ENCODE data around the gene MUCL1. TPM values are rescaled to one million over a fixed set of nuclear protein-coding genes. Genes with fewer than 3 reads are reported as not detected.

MUCL1 gene
- total and polyA plus RNA-seq, 4 donors, result not detected

DNA sequence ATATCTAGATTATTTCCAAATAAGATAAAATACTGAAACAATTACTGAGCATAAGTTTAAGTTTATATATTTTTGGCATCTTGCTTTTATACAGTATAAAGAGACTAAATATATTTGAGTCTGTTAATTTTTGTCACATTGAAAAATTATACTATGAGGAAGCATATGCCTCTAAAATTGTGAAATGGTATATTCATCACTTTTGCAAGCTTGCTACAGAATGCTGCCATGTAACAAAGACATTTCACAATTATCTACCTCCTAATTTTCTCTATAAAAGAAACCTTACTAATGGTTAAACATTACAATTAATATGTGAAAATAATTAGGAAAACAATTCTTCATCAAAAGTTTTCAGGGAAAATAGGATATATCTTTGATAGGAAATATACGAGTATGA, 22.7 kb upstream of the MUCL1 start:
- no peaks in the 10 kb centered on the region for H3K36me3 ChIP-seq (ENCODE audit: control insufficient read depth in 4 of 4, insufficient read depth in 3 of 4, low read depth in 1 of 4, low read length in 3 of 4)
- TF ChIP-seq YY1 (IDR thresholded peaks at IDR 0.05) (no peak), REST (IDR thresholded peaks at IDR 0.05) (no peak), HNF4G (IDR thresholded peaks at IDR 0.05) (no peak), GABPA (IDR thresholded peaks at IDR 0.05 in 1 of 2, conservative IDR thresholded peaks at IDR 0.05 in 1 of 2) (no peak), JUND (IDR thresholded peaks at IDR 0.05) (no peak), RAD21 (IDR thresholded peaks at IDR 0.05) (no peak), FOXA1 (IDR thresholded peaks at IDR 0.05) (no peak), EGR1 (IDR thresholded peaks at IDR 0.05; ENCODE audit: low read depth in 2 of 2) (no peak), RXRA (IDR thresholded peaks at IDR 0.05) (no peak), ZBTB33 (IDR thresholded peaks at IDR 0.05) (no peak), TAF1 (conservative IDR thresholded peaks at IDR 0.05) (no peak), HNF4A (conservative IDR thresholded peaks at IDR 0.05) (no peak), NR2F2 (IDR thresholded peaks at IDR 0.05) (no peak)
- TF ChIP-seq, protein P1, sequence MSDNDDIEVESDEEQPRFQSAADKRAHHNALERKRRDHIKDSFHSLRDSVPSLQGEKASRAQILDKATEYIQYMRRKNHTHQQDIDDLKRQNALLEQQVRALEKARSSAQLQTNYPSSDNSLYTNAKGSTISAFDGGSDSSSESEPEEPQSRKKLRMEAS (IDR thresholded peaks at IDR 0.05), result no peak
- TF ChIP-seq, protein P2, sequence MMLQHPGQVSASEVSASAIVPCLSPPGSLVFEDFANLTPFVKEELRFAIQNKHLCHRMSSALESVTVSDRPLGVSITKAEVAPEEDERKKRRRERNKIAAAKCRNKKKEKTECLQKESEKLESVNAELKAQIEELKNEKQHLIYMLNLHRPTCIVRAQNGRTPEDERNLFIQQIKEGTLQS (IDR thresholded peaks at IDR 0.05), result no peak
- no peak overlapping the region for H3K9ac ChIP-seq (ENCODE audit: low read depth in 1 of 2, low read length in 2 of 2)
- no peak overlapping the region for H3K4me3 ChIP-seq (ENCODE audit: low read depth in 1 of 3, low read length in 3 of 3)
- no peaks in the 10 kb centered on the region for H3K4me1 ChIP-seq (ENCODE audit: control insufficient read depth in 4 of 4, insufficient read depth in 4 of 4, low read length in 3 of 4)
- DNase-seq (ENCODE audit: low spot score), result no peak
- H3K9me3 ChIP-seq (ENCODE audit: control insufficient read depth in 4 of 4, low read length in 3 of 4), result no peaks in the 10 kb centered on the region
- H3K27me3 ChIP-seq (ENCODE audit: control insufficient read depth in 4 of 4, insufficient read depth in 4 of 4, low read length in 3 of 4), result no peaks in the 10 kb centered on the region
- no peak overlapping the region for H3K27ac ChIP-seq (ENCODE audit: low read depth in 1 of 2, low read length in 2 of 2)
- 87% methylated on average over 1 of the region's 1 CpG for WGBS

DNA sequence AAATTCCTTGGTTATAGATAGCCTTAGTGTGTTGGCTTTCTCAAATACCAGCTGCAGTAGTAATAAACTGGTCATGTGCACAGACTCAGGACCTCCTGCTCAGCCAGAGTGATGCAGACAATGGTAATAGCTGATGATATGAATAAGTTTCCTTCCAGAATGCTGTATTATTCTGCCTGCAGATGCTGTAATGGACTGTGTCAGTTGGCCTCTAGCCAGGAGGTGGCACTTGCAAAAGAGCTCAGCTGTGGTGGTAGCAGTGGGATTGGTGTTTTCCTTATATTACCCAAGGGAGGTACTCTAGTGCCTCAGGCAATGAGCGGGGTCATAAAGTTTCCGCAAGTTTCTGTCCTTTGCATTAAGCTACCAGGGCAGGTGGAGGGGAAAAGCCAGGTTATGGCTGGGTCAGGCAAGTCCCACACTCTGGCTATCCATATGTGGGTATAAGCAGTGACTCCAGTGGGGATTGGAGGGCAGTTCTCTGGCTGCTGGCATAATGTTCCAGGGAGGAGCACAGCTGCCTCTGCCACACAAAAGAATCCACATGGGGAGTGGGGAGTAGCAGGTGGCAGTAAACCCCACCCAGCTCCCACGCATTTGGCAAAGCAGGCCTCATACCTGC, 14.0 kb upstream of the MUCL1 start:
- 83% methylated on average over 3 of the region's 3 CpGs for WGBS
- no peak overlapping the region for H3K4me3 ChIP-seq (ENCODE audit: low read depth in 1 of 3, low read length in 3 of 3)
- no peaks in the 10 kb centered on the region for H3K36me3 ChIP-seq (ENCODE audit: control insufficient read depth in 4 of 4, insufficient read depth in 3 of 4, low read depth in 1 of 4, low read length in 3 of 4)
- DNase-seq (ENCODE audit: low spot score), result no peak
- no peaks in the 10 kb centered on the region for H3K4me1 ChIP-seq (ENCODE audit: control insufficient read depth in 4 of 4, insufficient read depth in 4 of 4, low read length in 3 of 4)
- H3K27ac ChIP-seq (ENCODE audit: low read depth in 1 of 2, low read length in 2 of 2), result no peak overlapping the region
- H3K9me3 ChIP-seq (ENCODE audit: control insufficient read depth in 4 of 4, low read length in 3 of 4), result peaks cover 0 to 5% (median 0%) of the 10 kb centered on the region in 4 donors
- H3K9ac ChIP-seq (ENCODE audit: low read depth in 1 of 2, low read length in 2 of 2), result no peak overlapping the region
- no peaks in the 10 kb centered on the region for H3K27me3 ChIP-seq (ENCODE audit: control insufficient read depth in 4 of 4, insufficient read depth in 4 of 4, low read length in 3 of 4)
- no peak for TF ChIP-seq JUND (IDR thresholded peaks at IDR 0.05)
- no peak for TF ChIP-seq FOXA1 (IDR thresholded peaks at IDR 0.05)
- TF ChIP-seq, protein P2 (IDR thresholded peaks at IDR 0.05), result no peak
- no peak for TF ChIP-seq ZBTB33 (IDR thresholded peaks at IDR 0.05)
- no peak for TF ChIP-seq YY1 (IDR thresholded peaks at IDR 0.05)
- TF ChIP-seq, protein P3, sequence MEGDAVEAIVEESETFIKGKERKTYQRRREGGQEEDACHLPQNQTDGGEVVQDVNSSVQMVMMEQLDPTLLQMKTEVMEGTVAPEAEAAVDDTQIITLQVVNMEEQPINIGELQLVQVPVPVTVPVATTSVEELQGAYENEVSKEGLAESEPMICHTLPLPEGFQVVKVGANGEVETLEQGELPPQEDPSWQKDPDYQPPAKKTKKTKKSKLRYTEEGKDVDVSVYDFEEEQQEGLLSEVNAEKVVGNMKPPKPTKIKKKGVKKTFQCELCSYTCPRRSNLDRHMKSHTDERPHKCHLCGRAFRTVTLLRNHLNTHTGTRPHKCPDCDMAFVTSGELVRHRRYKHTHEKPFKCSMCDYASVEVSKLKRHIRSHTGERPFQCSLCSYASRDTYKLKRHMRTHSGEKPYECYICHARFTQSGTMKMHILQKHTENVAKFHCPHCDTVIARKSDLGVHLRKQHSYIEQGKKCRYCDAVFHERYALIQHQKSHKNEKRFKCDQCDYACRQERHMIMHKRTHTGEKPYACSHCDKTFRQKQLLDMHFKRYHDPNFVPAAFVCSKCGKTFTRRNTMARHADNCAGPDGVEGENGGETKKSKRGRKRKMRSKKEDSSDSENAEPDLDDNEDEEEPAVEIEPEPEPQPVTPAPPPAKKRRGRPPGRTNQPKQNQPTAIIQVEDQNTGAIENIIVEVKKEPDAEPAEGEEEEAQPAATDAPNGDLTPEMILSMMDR (IDR thresholded peaks at IDR 0.05; ENCODE audit: low read depth, low read length, missing input control), result no peak
- no peak for TF ChIP-seq REST (IDR thresholded peaks at IDR 0.05)
- no peak for TF ChIP-seq HNF4A (conservative IDR thresholded peaks at IDR 0.05)
- TF ChIP-seq EGR1 (IDR thresholded peaks at IDR 0.05; ENCODE audit: low read depth in 2 of 2), result no peak
- no peak for TF ChIP-seq NR2F2 (IDR thresholded peaks at IDR 0.05)
- TF ChIP-seq RAD21 (IDR thresholded peaks at IDR 0.05), result no peak
- TF ChIP-seq FOXA2 (IDR thresholded peaks at IDR 0.05), result no peak

All from liver (tissue), 9 donors.